Measurements from ENCODE around the gene SPTBN5.
A peak's percentile ranks its signal among the peaks of the same experiment; 100 is the strongest.

SPTBN5 gene

DNA sequence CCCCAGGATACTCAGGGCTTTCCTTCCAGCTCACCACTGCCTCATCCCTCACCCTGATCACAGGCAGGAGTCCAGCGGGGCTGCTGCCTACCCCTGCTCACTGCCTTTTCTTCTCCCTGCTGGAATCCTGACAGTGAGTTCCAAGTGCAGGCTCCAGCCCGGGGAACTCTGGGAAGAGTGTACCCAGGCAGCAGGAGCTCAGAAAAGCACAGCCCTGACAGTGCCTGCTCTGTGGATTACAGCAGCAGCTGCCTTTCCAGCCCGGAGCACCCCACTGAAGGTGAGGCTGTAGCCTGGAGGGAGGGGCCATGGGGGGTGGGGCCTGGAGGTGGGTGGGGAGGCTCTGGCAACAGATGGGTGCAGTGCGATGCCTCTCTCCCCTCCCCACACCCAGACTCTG, 72.0 kb downstream of the SPTBN5 start:
- no peak for DNase-seq

DNA sequence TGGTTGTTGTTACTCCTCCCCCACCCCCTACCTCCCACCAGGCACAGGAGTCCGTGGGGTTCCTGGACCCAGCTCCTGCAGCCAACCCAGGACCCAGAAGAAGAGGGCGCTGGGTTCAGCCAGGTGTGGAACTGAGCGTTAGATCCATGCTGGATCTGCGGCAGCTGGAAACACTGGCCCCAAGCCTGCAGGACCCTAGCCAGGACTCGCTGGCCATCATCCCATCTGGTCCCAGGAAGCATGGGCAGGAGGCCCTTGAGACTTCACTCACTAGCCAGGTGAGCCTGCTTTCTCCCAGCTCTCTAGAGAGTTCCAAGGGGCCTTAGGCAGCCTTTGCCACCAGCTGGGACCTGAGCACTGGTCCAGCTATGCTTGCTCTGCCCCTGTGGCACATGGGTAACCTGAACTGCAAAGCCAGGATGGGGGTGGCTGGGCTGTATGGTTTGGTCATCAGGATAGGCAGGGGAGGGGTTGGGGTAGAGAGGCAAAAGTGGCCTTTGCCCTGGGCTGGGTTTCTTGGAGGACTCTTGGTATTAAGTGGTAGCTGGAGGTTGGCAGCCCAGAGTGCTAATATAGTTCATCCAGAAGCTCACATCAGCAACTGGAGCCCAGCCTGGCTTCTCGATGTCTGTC, 72.9 kb downstream of the SPTBN5 start:
- no peak for DNase-seq

GRCh38 chr15:41819455-41820050, 74.3 kb downstream of the SPTBN5 start:
- no peak for DNase-seq

GRCh38 chr15:41817781-41818180, 76.1 kb downstream of the SPTBN5 start:
- no peak for DNase-seq

DNA sequence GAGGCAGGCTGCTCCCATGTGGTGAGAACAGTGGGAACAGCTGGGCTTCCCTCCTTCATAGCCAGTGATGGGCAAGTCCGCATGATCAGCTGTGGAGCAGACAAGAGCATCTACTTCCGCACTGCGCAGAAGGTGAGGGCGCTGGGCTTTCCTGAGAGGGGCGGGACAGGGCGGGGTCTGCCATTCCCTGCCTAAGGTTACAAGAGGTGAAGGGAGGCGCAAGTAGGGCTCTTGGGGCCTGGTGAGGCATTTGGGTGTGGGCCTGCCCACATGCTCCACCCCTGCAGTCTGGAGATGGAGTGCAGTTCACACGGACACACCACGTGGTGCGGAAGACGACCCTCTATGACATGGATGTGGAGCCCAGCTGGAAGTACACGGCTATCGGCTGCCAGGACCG, 76.5 kb downstream of the SPTBN5 start:
- DNase-seq = no peak

- DNase-seq = no peak
These were observed 77.1 kb downstream of the SPTBN5 start for GRCh38 chr15:41816788-41817187.

DNA sequence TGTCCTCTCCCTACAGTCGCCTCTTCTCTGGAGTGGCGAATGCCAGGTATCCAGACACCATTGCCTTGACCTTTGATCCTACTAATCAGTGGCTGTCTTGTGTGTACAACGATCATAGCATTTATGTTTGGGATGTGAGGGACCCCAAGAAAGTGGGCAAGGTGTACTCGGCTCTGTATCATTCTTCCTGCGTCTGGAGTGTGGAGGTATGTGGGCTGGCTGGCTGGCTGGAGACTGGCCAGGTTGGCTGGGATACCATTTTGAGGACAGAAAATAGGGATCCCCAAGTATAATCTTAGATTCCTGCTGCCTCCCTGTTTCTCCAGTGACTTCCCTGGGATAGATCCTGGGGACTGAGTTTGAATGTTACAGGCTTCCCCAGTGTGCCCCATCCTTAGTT, 79.3 kb downstream of the SPTBN5 start:
- no peak for DNase-seq

- DNase-seq = no peak
These were observed 80.4 kb downstream of the SPTBN5 start for GRCh38 chr15:41813426-41813825.

- DNase-seq = no peak
These were observed 81.0 kb downstream of the SPTBN5 start for GRCh38 chr15:41812820-41813375.

DNA sequence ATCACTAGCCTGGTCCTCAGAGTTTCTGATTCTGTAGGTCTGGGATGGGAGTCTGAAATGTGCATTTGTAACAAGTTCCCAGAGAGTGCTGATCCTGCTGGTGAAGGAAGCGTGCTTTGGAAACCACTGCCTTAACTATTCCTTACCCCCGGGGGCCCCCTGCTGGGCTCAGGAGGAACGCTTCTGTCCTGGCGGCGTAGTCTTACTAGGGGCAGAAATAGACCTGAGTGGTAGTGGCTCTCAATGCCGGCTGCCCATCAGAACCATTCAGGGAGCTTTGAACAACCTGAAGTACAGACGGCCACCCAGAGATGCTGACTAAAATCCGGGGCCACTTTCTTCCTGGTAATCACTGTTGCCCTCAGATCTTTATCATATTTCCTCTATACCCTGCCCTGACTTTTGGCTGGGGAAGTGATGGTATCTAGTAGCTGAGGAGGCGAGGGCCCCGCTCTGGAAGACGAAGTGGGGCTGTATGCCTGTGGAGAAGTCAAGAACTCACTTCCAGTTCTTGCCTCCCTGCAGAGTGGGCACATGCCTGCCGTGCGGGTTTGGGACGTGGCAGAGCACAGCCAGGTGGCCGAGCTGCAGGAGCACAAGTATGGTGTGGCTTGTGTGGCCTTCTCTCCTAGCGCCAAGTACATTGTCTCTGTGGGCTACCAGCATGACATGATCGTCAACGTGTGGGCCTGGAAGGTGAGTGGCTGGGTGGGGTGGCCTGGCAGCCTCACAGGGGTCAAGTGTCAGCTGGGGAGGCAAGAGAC, 82.2 kb downstream of the SPTBN5 start:
- DNase-seq = peak; percentile 33

DNA sequence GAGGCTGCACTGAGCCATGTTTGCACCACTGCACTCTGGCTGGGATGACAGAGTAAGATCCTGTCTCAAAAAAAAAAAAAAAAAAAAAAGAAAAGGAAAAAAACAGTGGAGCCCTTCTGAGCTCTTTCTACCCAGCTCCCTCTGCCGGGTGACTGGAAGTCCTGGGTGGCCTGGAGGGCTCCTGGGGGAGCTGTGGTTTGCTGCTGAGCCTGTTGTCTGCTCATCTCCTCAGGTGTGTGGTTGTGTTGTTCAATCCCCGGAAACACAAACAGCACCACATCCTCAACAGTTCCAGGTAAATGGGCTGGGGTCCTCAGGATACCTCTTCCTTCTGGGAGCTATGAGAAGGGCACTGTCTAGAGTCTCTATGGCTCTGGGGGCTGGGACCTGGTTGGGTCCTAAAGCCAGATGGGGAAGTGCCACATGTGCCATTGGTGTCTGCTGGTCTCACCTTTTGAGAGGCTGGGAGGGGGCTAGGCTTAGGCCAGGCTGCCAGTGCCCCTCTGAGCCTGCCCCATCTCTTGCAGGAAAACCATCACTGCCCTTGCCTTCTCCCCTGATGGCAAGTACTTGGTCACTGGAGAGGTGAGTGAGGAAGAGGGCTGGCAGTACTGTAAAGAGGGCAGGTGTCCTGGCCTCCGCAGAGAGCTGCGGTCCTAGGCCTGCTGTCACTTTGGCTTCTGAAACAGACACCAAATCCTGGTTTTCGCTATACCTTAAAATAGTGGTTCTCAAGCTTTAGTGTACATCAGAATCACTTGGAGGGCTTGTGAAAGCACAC, 83.0 kb downstream of the SPTBN5 start:
- DNase-seq = no peak

DNA sequence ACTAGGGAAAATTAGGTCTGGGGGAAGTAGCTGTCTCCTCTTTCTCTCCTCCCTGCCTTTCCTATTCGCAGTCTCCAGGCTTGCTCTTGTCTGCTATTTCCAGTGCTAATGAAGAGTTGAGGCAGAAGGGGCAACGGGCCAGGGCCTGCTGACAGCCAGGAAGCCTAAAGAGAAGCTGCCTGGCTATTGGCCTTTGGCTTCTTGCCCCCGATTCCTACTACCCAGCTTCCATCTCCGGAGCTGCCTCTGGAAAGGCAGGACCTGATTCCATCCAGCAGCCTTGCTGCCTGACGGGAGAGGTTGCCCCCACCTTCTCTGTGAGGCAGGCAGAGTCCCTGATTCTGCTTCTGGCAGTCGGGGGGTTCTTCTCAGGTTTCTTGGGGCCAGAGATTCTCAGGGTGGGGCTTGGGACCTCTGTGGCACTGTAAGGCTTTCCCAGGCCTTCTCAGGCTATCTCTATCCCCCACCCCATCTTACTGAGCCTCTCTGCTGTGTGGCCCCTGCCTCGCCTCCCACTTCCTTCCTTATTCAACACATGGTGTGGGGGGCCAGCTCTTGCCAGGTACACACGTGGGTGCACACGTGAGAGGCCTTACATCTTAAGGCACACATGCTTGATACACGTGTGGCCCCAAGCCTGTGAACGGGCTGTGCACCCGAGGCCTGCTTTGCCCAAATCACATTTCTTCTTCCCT, 84.2 kb downstream of the SPTBN5 start:
- DNase-seq = no peak

- DNase-seq = no peak
These were observed 84.7 kb downstream of the SPTBN5 start for GRCh38 chr15:41809121-41809520.

GRCh38 chr15:41806291-41807181, 87.3 kb downstream of the SPTBN5 start:
- no peak for DNase-seq

GRCh38 chr15:41805711-41806110, 88.1 kb downstream of the SPTBN5 start:
- no peak for DNase-seq

DNA sequence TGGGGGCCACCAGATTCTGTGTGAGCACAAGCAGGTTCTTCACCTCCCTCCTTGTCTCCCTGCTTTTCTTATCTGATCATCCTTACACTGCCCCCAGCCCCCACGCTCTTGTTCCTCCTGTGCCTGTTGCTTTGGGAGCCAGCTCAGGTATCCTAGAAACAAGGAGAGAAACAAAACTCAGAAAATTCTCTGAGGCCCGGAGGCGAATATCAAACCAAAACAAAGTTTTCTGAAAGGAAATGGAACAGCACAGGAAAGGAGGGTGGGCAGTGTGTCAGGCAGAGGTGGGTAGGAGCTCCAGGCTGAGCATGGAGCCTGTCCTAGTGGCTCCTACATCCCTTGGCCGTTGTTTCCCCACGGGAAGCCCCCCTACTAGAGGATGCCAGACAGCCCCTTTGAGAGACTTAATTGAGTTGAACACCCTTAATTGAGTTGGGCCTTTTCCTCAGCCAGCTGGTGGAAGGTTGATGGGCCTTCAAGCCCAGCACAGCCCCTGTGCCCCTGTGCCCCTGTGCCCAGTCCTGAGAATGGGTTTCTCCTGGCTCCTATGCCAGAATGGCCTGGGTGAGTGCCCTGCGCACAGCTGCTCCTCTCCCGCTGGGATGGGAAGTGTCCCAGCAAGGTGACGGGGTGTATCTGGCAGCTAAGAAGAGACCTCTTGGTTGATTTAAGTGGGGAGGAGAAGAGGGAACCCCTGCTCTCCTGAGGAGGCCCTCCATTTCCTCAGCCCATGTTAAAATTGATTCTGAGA, 88.8 kb downstream of the SPTBN5 start:
- DNase-seq = no peak

GRCh38 chr15:41804361-41804760, 89.5 kb downstream of the SPTBN5 start:
- DNase-seq = no peak

DNA sequence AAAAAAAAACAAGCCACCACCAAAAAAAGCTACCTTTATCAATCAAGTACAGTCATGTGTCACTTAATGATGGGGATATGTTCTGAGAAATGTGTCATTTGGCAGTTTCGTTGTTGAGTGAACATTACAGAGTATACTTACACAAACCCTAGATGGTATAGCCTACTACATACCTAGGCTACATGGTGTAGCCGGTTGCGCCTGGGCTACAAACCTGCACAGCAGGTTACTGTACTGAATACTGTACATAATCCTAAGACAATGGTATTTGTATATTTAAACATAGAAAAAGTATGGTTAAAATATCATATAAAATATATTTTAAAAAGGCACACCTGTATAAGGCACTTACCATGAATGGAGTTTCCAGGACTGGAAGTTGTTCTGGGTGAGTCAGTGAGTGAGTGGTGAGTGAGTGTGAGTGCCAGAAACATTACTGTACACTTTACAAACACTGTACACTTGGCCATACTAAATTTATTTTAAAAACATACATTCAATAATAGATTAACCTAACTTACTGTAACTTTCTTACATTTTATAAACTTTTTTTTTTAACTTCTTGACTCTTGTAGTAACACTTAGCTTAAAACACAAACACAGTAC, 91.9 kb downstream of the SPTBN5 start:
- DNase-seq = no peak

DNA sequence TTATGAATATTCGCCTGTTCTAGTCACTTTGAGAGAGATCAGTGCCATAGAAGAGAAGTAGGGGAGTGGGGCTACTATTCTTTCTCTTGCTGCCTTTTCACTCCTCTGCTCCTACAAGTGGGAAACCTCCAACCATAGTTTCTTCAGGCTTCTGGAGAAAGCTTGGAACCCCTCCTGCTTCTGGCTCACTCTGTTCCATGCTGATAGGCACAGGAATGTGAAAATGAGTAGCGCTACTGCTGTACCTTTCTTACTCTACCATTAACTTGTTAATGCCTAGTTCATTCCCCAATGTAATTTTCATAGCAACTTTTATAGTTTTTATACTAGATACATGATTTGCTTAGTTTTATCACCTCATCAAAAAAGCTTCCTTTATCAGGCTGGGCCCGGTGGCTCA, 92.7 kb downstream of the SPTBN5 start:
- no peak for DNase-seq

DNA sequence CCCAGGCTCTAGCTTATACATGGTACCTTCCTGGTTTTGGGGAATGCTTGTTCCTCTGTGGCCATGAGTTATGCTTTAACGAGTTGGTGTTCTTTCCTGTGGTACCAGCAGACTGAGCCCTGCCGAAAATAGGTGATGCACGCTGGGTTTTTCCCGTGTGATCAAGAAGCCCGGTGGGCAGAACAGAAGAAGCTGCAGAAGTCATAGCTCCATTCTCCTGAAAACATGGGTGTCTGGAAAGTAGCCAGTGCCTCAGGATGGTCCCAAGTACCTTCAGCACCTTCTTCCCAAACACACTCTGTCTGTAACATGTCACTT, 94.4 kb downstream of the SPTBN5 start:
- no peak for DNase-seq

Data from NK-92 treated with Interleukin-12 subunit alpha and Interleukin-12 subunit beta, amount 100 ng/mL, for 24 hours (cell line).